Panc1 (cell line): ENCODE data around the gene TMEM121. TPM values are rescaled to one million over a fixed set of nuclear protein-coding genes. Genes with fewer than 3 reads are reported as not detected.

ENCODE experiments used
- ATAC-seq: fragments of 200-7000 bp; cut with Tn5 transposase; 2 replicates; pipeline ENCODE4 v1.9.1; 2020; ENCODE audit warnings: mild to moderate bottlenecking, moderate library complexity
- BruUV-seq: library from RNA; stranded (reverse); fragments of 400-500 nt; replicated peaks from 2 replicates; lab custom pipeline; 2021; lab: Mats Ljungman, UMichigan
- CTCF ChIA-PET: fragments of 300-600 bp; sonication (Branson Sonifier 250); formaldehyde crosslinking; loops from one replicate; lab custom pipeline; 2022; ENCODE audit warnings: antibody characterized with exemption; lab: Charles Lee
- POLR2A ChIA-PET: fragments of 300-600 bp; sonication (Branson Sonifier 250); formaldehyde crosslinking; loops from one replicate; lab custom pipeline; 2022; ENCODE audit warnings: antibody characterized with exemption; lab: Charles Lee
- DNase-seq: peaks from one replicate; pipeline ENCODE4 v3.0.0-alpha.2; 2010; ENCODE audit warnings: low read depth, low spot score
- H3K27ac ChIP-seq: 2 replicates; pipeline ENCODE4 v1.5.1; 2011; ENCODE audit warnings: mild to moderate bottlenecking, low read length, inconsistent platforms
- H3K27me3 ChIP-seq: fragments of 200-500 bp; sonication (Bioruptor generic); 2 replicates; pipeline ENCODE4 v1.6.0; 2014; ENCODE audit warnings: low read length, inconsistent platforms; ENCODE audit not compliant: control insufficient read depth, insufficient read depth
- H3K36me3 ChIP-seq: fragments of 200-500 bp; sonication (Bioruptor generic); 2 replicates; pipeline ENCODE4 v1.5.1; 2014; ENCODE audit warnings: inconsistent platforms, mild to moderate bottlenecking, low read length, moderate library complexity; ENCODE audit not compliant: control insufficient read depth, insufficient read depth
- H3K4me1 ChIP-seq: 2 replicates; pipeline ENCODE4 v1.5.1; 2011; ENCODE audit warnings: inconsistent platforms, mild to moderate bottlenecking, low read length, moderate library complexity; ENCODE audit not compliant: control insufficient read depth, insufficient read depth
- H3K4me3 ChIP-seq, 2 experiments: 2 replicates each; pipeline ENCODE4 v1.5.1; 2011 to 2012; ENCODE audit warnings: low read depth in 2 of 2, low read length in 2 of 2, mild to moderate bottlenecking in 2 of 2, inconsistent platforms in 1 of 2, moderate library complexity in 1 of 2
- H3K9me3 ChIP-seq: fragments of 200-500 bp; sonication (Bioruptor generic); 2 replicates; pipeline ENCODE4 v1.5.1; 2014; ENCODE audit warnings: low read depth, mild to moderate bottlenecking, inconsistent platforms, low read length, moderate library complexity; ENCODE audit not compliant: control insufficient read depth, insufficient read depth
- POLR2AphosphoS5 ChIP-seq: IDR thresholded peaks from 2 replicates; pipeline ENCODE4 v1.6.1; 2012; ENCODE audit warnings: mild to moderate bottlenecking, low read depth, low read length, moderate library complexity
- SIN3A ChIP-seq: IDR thresholded peaks from 2 replicates; pipeline ENCODE4 v1.6.1; 2012; ENCODE audit warnings: low read depth, mild to moderate bottlenecking, low read length, moderate library complexity, borderline replicate concordance; ENCODE audit not compliant: insufficient read depth
- TCF7L2 ChIP-seq: IDR thresholded peaks from 2 replicates; pipeline ENCODE4 v1.6.1; 2011; ENCODE audit warnings: mild to moderate bottlenecking, low read depth, low read length, inconsistent platforms
- in situ Hi-C: cut with HindIII; loops from 2 replicates; pipeline ENCODE4 v1.10.0; 2016; ENCODE audit warnings: low sequenced_read_pairs, low pct_unique_long_range_greater_than_20kb
- intact Hi-C: fragments of 100-400 bp; cut with micrococcal nuclease; formaldehyde crosslinking; loops from one replicate; pipeline ENCODE4 v1.10.0; 2022; ENCODE audit not compliant: unreplicated experiment
- total RNA-seq: library from RNA; stranded (reverse); gene quantifications from one replicate; pipeline ENCODE4 v1.2.1, GENCODE V29; 2021; ENCODE audit not compliant: unreplicated experiment
- TF ChIP-seq, protein P1 (sequence below): fragments of 450-650 bp; IDR thresholded peaks from 2 replicates; pipeline ENCODE4 v1.5.1; 2017; ENCODE audit warnings: mild to moderate bottlenecking
- TF ChIP-seq, protein P2 (sequence below), 2 experiments: IDR thresholded peaks; 2 replicates each; pipeline ENCODE4 v1.6.1; 2011 to 2012; ENCODE audit warnings: low read depth in 2 of 2, control low read depth in 1 of 2, low read length in 1 of 2, mild to moderate bottlenecking in 1 of 2, moderate library complexity in 1 of 2; ENCODE audit not compliant: insufficient read depth in 1 of 2

Gene TMEM121
- total RNA-seq, 1 experiment from 2014 or later = 4.6 TPM

DNA sequence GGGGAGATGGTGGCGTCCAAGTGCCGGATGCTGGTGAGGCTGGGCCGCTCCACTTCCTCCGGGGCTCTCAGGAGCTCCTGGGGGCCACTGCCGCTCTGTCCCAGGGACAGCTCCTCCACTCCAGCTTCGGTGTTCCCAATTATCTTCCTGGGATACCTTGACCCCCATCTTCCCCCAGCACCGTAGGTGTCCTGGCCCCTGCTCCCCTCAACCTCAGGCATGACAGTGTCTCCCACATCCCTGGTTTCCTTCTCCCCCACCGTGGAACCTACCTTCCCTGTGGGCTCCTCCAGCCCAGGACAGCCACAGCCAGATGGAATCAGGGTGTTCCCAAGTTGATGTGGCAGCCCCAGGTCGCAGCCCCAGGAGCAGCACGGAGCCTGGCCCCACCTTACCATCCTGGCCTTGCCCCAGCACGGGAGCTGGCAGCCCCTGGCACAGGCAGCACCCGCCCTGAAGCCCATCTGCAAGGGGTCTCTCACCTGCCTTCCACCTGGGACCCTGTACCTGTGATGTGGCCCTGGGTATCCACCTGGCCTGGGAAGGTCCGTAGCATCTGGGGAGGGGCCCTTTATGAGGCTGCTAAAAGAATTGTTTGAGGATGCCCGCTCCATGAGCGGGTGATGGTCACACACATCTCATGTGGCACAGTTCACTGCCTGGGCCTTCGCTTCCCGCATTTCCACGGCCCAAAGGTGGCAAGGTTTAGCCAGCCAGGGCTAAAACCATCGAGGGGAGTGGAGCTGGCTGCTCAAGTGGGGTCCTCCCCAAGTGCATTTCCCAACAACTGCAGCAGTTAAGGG is 4.1 kb downstream of the TMEM121 start:
- CTCF ChIA-PET = no interaction called here

DNA sequence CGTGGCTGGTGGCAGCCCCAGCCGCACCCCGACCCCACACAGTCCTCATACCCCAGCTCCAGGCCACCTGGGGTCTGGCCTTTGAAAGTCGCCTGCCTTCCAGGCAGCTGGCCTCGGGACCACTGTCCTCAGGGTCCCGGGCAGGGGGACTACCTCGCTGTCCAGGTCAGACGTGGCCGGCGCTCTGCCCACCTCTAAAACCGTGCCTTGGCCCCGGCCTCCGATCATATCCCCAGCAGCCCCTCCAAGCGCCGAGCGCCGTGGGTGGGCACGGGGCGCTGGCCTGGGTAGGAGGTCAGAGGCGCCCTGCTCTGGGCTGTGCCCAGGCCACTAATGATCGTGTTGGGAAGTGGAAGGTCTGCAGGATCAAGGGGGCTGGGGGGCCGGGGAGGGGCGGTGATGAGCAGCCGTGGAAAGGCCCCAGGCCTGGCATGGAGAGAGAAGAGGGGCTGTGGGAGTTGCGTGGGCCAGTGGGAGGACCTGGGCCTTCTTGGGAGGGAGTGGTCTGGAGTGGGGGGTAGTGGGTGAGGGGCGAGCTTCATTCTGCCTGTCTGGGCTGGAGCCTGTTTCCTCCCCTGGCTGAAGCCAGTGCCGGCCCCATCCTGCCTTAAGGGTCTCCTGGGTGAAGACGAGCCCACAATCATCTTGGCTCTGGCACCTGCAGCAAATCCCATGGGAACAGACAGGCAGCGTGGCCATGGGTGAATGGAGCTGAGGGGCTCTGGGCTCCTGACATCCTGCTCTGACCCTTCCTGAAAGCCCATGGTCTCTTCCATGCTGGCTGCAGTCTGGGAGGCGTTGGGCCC is 4.9 kb downstream of the TMEM121 start:
- in situ Hi-C loops (no loop called here), intact Hi-C loops (no loop called here)
- H3K27me3 ChIP-seq = no peaks in the 10 kb centered on the region
- ATAC-seq (no peak), DNase-seq (no peak)
- H3K4me1 ChIP-seq = no peaks in the 10 kb centered on the region
- CTCF ChIA-PET = no interaction called here
- POLR2A ChIA-PET = no interaction called here
- TF ChIP-seq, protein P1, sequence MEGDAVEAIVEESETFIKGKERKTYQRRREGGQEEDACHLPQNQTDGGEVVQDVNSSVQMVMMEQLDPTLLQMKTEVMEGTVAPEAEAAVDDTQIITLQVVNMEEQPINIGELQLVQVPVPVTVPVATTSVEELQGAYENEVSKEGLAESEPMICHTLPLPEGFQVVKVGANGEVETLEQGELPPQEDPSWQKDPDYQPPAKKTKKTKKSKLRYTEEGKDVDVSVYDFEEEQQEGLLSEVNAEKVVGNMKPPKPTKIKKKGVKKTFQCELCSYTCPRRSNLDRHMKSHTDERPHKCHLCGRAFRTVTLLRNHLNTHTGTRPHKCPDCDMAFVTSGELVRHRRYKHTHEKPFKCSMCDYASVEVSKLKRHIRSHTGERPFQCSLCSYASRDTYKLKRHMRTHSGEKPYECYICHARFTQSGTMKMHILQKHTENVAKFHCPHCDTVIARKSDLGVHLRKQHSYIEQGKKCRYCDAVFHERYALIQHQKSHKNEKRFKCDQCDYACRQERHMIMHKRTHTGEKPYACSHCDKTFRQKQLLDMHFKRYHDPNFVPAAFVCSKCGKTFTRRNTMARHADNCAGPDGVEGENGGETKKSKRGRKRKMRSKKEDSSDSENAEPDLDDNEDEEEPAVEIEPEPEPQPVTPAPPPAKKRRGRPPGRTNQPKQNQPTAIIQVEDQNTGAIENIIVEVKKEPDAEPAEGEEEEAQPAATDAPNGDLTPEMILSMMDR = no peak
- TF ChIP-seq SIN3A = no peak
- no peak for TF ChIP-seq POLR2AphosphoS5
- TF ChIP-seq, protein P2, sequence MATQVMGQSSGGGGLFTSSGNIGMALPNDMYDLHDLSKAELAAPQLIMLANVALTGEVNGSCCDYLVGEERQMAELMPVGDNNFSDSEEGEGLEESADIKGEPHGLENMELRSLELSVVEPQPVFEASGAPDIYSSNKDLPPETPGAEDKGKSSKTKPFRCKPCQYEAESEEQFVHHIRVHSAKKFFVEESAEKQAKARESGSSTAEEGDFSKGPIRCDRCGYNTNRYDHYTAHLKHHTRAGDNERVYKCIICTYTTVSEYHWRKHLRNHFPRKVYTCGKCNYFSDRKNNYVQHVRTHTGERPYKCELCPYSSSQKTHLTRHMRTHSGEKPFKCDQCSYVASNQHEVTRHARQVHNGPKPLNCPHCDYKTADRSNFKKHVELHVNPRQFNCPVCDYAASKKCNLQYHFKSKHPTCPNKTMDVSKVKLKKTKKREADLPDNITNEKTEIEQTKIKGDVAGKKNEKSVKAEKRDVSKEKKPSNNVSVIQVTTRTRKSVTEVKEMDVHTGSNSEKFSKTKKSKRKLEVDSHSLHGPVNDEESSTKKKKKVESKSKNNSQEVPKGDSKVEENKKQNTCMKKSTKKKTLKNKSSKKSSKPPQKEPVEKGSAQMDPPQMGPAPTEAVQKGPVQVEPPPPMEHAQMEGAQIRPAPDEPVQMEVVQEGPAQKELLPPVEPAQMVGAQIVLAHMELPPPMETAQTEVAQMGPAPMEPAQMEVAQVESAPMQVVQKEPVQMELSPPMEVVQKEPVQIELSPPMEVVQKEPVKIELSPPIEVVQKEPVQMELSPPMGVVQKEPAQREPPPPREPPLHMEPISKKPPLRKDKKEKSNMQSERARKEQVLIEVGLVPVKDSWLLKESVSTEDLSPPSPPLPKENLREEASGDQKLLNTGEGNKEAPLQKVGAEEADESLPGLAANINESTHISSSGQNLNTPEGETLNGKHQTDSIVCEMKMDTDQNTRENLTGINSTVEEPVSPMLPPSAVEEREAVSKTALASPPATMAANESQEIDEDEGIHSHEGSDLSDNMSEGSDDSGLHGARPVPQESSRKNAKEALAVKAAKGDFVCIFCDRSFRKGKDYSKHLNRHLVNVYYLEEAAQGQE (IDR thresholded peaks at IDR 0.05; ENCODE audit: insufficient read depth in 1 of 2, low read depth in 2 of 2, low read length in 1 of 2) = no peak
- no peak for TF ChIP-seq TCF7L2
- H3K36me3 ChIP-seq = no peaks in the 10 kb centered on the region
- BruUV-seq = no TSS peak
- no peak overlapping the region for H3K27ac ChIP-seq
- no peaks in the 10 kb centered on the region for H3K9me3 ChIP-seq
- no peak overlapping the region for H3K4me3 ChIP-seq

More for the DNA sequence above, 4.1 kb downstream of the TMEM121 start:
- TF ChIP-seq POLR2AphosphoS5 = no peak
- TF ChIP-seq, protein P1 = no peak
- no peak for TF ChIP-seq SIN3A
- TF ChIP-seq, protein P2 (IDR thresholded peaks at IDR 0.05; ENCODE audit: insufficient read depth in 1 of 2, low read depth in 2 of 2, low read length in 1 of 2) = no peak
- TF ChIP-seq TCF7L2 = no peak
- ATAC-seq = no peak
- in situ Hi-C loops = no loop called here
- no peak overlapping the region for H3K4me3 ChIP-seq
- no peaks in the 10 kb centered on the region for H3K4me1 ChIP-seq
- DNase-seq = no peak
- no TSS peak for BruUV-seq
- no peak overlapping the region for H3K27ac ChIP-seq
- H3K27me3 ChIP-seq = no peaks in the 10 kb centered on the region
- intact Hi-C loops = no loop called here
- H3K9me3 ChIP-seq = no peaks in the 10 kb centered on the region
- POLR2A ChIA-PET = no interaction called here
- no peaks in the 10 kb centered on the region for H3K36me3 ChIP-seq
